GM10266 (cell line): ENCODE results near the gene FCRLA.

Experiments
- DNase-seq: peaks from one replicate; pipeline ENCODE4 v3.0.0; 2012; ENCODE audit errors: extremely low spot score
- CTCF ChIP-seq: IDR thresholded peaks from 2 replicates; pipeline ENCODE4 v1.5.1; 2012; ENCODE audit warnings: mild to moderate bottlenecking, low read depth; ENCODE audit not compliant: control insufficient read depth, insufficient read depth; ENCODE audit errors: missing control alignments

FCRLA gene

GRCh38 chr1:161743231-161743630, 36.2 kb downstream of the FCRLA start:
- no peak for TF ChIP-seq CTCF
- no peak for DNase-seq

GRCh38 chr1:161747801-161748200, 40.8 kb downstream of the FCRLA start:
- DNase-seq = no peak
- TF ChIP-seq CTCF = no peak

GRCh38 chr1:161749509-161750407, 42.7 kb downstream of the FCRLA start, which contains the start of gene DUSP12:
Gene DUSP12 (plus strand): TSS chr1:161749786. CDS start chr1:161749802, 16 bp downstream.
- peak; percentile 79 for DNase-seq
- peak; percentile 55 for TF ChIP-seq CTCF

GRCh38 chr1:161763522-161764098, 56.6 kb downstream of the FCRLA start:
- no peak for DNase-seq
- peak; percentile 54 for TF ChIP-seq CTCF
